Mammary epithelial cell (primary cell): ENCODE measurements around the gene PPP2R5D.

Experiments
- CTCF ChIP-seq, 2 donors: IDR thresholded peaks in 1 of 2; conservative IDR thresholded peaks in 1 of 2; 2 replicates each; pipeline ENCODE4 v1.5.1; 2011 to 2012; ENCODE audit warnings: inconsistent platforms in 2 of 2, low read length in 2 of 2, mild to moderate bottlenecking in 2 of 2, control low read depth in 1 of 2, low read depth in 1 of 2; ENCODE audit not compliant: insufficient read depth in 1 of 2; ENCODE audit errors: extremely low read depth in 1 of 2
- EZH2 ChIP-seq: IDR thresholded peaks from 2 replicates; pipeline ENCODE4 v1.6.1; 2012; ENCODE audit warnings: low read length, inconsistent platforms, borderline replicate concordance

GRCh38 chr6:43043310-43043709, 58.9 kb downstream of the PPP2R5D start:
- TF ChIP-seq CTCF (conservative IDR thresholded peaks at IDR 0.05 in 1 of 2, IDR thresholded peaks at IDR 0.05 in 1 of 2; ENCODE audit: extremely low read depth in 1 of 2, insufficient read depth in 1 of 2, low read depth in 1 of 2, low read length in 2 of 2) (no peak), EZH2 (no peak)
